IMR-90 (cell line): Measurements from ENCODE around the gene ARSA. TPM values are rescaled to one million over a fixed set of nuclear protein-coding genes. Genes with fewer than 3 reads are reported as not detected.

Experiments
- ATAC-seq: fragments of 200-7000 bp; cut with Tn5 transposase; 2 replicates; pipeline ENCODE4 v1.9.1; 2020; ENCODE audit warnings: low read depth, mild to moderate bottlenecking, moderate library complexity
- BruUV-seq: library from RNA; stranded (reverse); fragments of 400-500 nt; replicated peaks from 2 replicates; lab custom pipeline; 2021; lab: Mats Ljungman, UMichigan
- CTCF ChIA-PET: fragments of 300-600 bp; formaldehyde crosslinking; extraction: SDS; loops from one replicate; lab custom pipeline; 2021; ENCODE audit warnings: antibody characterized with exemption; lab: Yijun Ruan, JAX
- POLR2A ChIA-PET: fragments of 300-600 bp; sonication (Branson Sonifier 250); formaldehyde crosslinking; loops from one replicate; lab custom pipeline; 2022; ENCODE audit warnings: antibody characterized with exemption; ENCODE audit not compliant: unreplicated experiment; lab: Charles Lee
- DNase-seq: peaks from one replicate; pipeline ENCODE4 v3.0.0; 2013
- H2AFZ ChIP-seq: replicated peaks from 2 replicates; pipeline ENCODE3; 2013; ENCODE audit warnings: low read length, mild to moderate bottlenecking; ENCODE audit not compliant: poor library complexity
- H2AK5ac ChIP-seq: 2 replicates; pipeline ENCODE4 v1.6.1; 2013; ENCODE audit warnings: low read depth, low read length, inconsistent platforms
- H2AK9ac ChIP-seq: replicated peaks from 2 replicates; pipeline ENCODE3; 2013; ENCODE audit warnings: mild to moderate bottlenecking, low read depth, low read length, moderate library complexity; ENCODE audit not compliant: poor library complexity
- H2BK120ac ChIP-seq: 2 replicates; pipeline ENCODE4 v1.6.1; 2013; ENCODE audit warnings: low read depth, low read length, inconsistent platforms
- H2BK15ac ChIP-seq: 3 replicates; pipeline ENCODE4 v1.6.1; 2013; ENCODE audit warnings: low read depth, low read length, inconsistent platforms
- H2BK20ac ChIP-seq: 2 replicates; pipeline ENCODE4 v1.6.1; 2013; ENCODE audit warnings: low read depth, mild to moderate bottlenecking, inconsistent platforms, low read length, moderate library complexity
- H2BK5ac ChIP-seq: 2 replicates; pipeline ENCODE4 v1.6.1; 2013; ENCODE audit warnings: mild to moderate bottlenecking, low read depth, low read length, inconsistent platforms; ENCODE audit not compliant: poor library complexity, severe bottlenecking
- H3K14ac ChIP-seq: replicated peaks from 2 replicates; pipeline ENCODE4 v1.6.1; 2013; ENCODE audit warnings: low read depth, low read length, inconsistent platforms
- H3K18ac ChIP-seq: 2 replicates; pipeline ENCODE4 v1.6.1; 2013; ENCODE audit warnings: low read depth, low read length, control low read depth
- H3K23ac ChIP-seq: 2 replicates; pipeline ENCODE4 v1.6.1; 2013; ENCODE audit warnings: low read depth, low read length, inconsistent platforms
- H3K27ac ChIP-seq: 2 replicates; pipeline ENCODE4 v1.5.1; 2013; ENCODE audit warnings: mild to moderate bottlenecking, control low read depth, low read length; ENCODE audit not compliant: insufficient read depth
- H3K27me3 ChIP-seq: 2 replicates; pipeline ENCODE4 v1.6.1; 2013; ENCODE audit warnings: low read length; ENCODE audit not compliant: control insufficient read depth, insufficient read depth
- H3K36me3 ChIP-seq: 2 replicates; pipeline ENCODE4 v1.6.1; 2013; ENCODE audit warnings: low read length, mixed read lengths; ENCODE audit not compliant: control insufficient read depth, insufficient read depth
- H3K4ac ChIP-seq: 2 replicates; pipeline ENCODE4 v1.6.1; 2013; ENCODE audit warnings: low read depth, low read length, inconsistent platforms
- H3K4me1 ChIP-seq: 2 replicates; pipeline ENCODE4 v1.6.1; 2013; ENCODE audit warnings: low read length, mixed read lengths; ENCODE audit not compliant: control insufficient read depth, insufficient read depth
- H3K4me2 ChIP-seq: 2 replicates; pipeline ENCODE4 v1.6.1; 2013; ENCODE audit warnings: low read depth, mild to moderate bottlenecking, control low read depth, low read length, moderate library complexity
- H3K4me3 ChIP-seq: 2 replicates; pipeline ENCODE4 v1.5.1; 2013; ENCODE audit warnings: low read depth, mild to moderate bottlenecking, control low read depth, low read length, moderate library complexity; ENCODE audit not compliant: insufficient read depth
- H3K56ac ChIP-seq: 2 replicates; pipeline ENCODE4 v1.6.1; 2013; ENCODE audit warnings: low read length, inconsistent platforms; ENCODE audit not compliant: insufficient read depth; ENCODE audit errors: extremely low read depth
- H3K79me1 ChIP-seq, 2 experiments: 2 replicates each; pipeline ENCODE4 v1.6.1; 2013; ENCODE audit warnings: low read length in 2 of 2, inconsistent platforms in 1 of 2, low read depth in 1 of 2
- H3K9ac ChIP-seq: 2 replicates; pipeline ENCODE4 v1.6.1; 2013; ENCODE audit warnings: low read depth, low read length, control low read depth
- H3K9me1 ChIP-seq: 2 replicates; pipeline ENCODE4 v1.6.1; 2013; ENCODE audit warnings: low read length, inconsistent platforms; ENCODE audit not compliant: insufficient read depth
- H3K9me3 ChIP-seq: 2 replicates; pipeline ENCODE4 v1.6.1; 2013; ENCODE audit warnings: low read length; ENCODE audit not compliant: control insufficient read depth, insufficient read depth
- H4K20me1 ChIP-seq: 2 replicates; pipeline ENCODE4 v1.6.1; 2013; ENCODE audit warnings: low read length, inconsistent platforms; ENCODE audit not compliant: insufficient read depth
- H4K5ac ChIP-seq: 2 replicates; pipeline ENCODE4 v1.6.1; 2013; ENCODE audit warnings: mild to moderate bottlenecking, low read depth, low read length, control low read depth
- H4K8ac ChIP-seq, 2 experiments: 2 replicates each; pipeline ENCODE4 v1.6.1; 2013; ENCODE audit warnings: low read depth in 2 of 2, low read length in 2 of 2, control low read depth in 1 of 2, inconsistent platforms in 1 of 2
- H4K91ac ChIP-seq: 2 replicates; pipeline ENCODE4 v1.6.1; 2013; ENCODE audit warnings: low read depth, low read length, inconsistent platforms; ENCODE audit not compliant: insufficient read depth
- CEBPB ChIP-seq: IDR thresholded peaks from 2 replicates; pipeline ENCODE4 v1.6.1; 2012; ENCODE audit warnings: low read depth, low read length, improper control_type of control experiment
- CHD1 ChIP-seq: IDR thresholded peaks from 2 replicates; pipeline ENCODE4 v1.6.1; 2012; ENCODE audit warnings: low read depth, low read length, improper control_type of control experiment
- MAFK ChIP-seq: IDR thresholded peaks from 2 replicates; pipeline ENCODE4 v1.6.1; 2012; ENCODE audit warnings: low read depth, low read length, improper control_type of control experiment
- POLR2A ChIP-seq: IDR thresholded peaks from 2 replicates; pipeline ENCODE4 v1.6.1; 2012; ENCODE audit warnings: mild to moderate bottlenecking, low read depth, low read length
- RAD21 ChIP-seq: IDR thresholded peaks from 2 replicates; pipeline ENCODE4 v1.6.1; 2012; ENCODE audit warnings: low read length, improper control_type of control experiment
- RFX5 ChIP-seq: IDR thresholded peaks from 2 replicates; pipeline ENCODE4 v1.8.0; 2012; ENCODE audit warnings: low read depth, mild to moderate bottlenecking, low read length, moderate library complexity
- SMC3 ChIP-seq: fragments of 150-350 bp; IDR thresholded peaks from 2 replicates; pipeline ENCODE4 v1.6.1; 2016; ENCODE audit warnings: low read depth, mild to moderate bottlenecking, antibody characterized with exemption, low read length, moderate library complexity
- USF2 ChIP-seq: fragments of 150-350 bp; IDR thresholded peaks from 2 replicates; pipeline ENCODE4 v1.6.1; 2017; ENCODE audit warnings: mild to moderate bottlenecking, antibody characterized with exemption, low read length, low read depth
- WGBS, 2 experiments: methylation state at CpG; one replicate each; pipeline versions ENCODE4 v1.1.5 to v1.1.7; 2013; ENCODE audit warnings: missing lambda C conversion rate in 2 of 2; ENCODE audit not compliant: insufficient read length in 1 of 2; ENCODE audit errors: extremely low coverage in 2 of 2; 5-methylcytosine and 5-hydroxymethylcytosine counted together
- dilution Hi-C: fragments of 300-500 bp; cut with HindIII; formaldehyde crosslinking; loops from one replicate; pipeline ENCODE4 v1.14.3; 2018; ENCODE audit warnings: low sequenced_read_pairs; ENCODE audit not compliant: unreplicated experiment
- in situ Hi-C: fragments of 300-500 bp; cut with MboI; formaldehyde crosslinking; loops from 3 replicates; pipeline ENCODE4 v1.14.3; 2019; ENCODE audit warnings: low sequenced_read_pairs, inconsistent platforms, mixed read lengths
- intact Hi-C: fragments of 100-400 bp; cut with micrococcal nuclease; formaldehyde crosslinking; loops from 2 replicates; pipeline ENCODE4 v1.10.0; 2022
- polyA plus RNA-seq, 3 experiments: library from polyadenylated mRNA; depleted of rRNA; stranded (reverse); fragments of >200 nt; gene quantifications; 2 replicates each; pipeline ENCODE4 v1.2.3, GENCODE V29; 2012; ENCODE audit warnings: low replicate concordance in 1 of 3
- total RNA-seq: library from RNA; depleted of rRNA; stranded (reverse); fragments of >200 nt; gene quantifications from 2 replicates; pipeline ENCODE4 v1.2.3, GENCODE V29; 2012

ARSA gene
- total and polyA plus RNA-seq, 2 of the 4 experiments (the other 2 are of a cell fraction): 3.4 to 24.2 TPM

- BruUV-seq: no TSS peak
- Histone ChIP-seq H4K8ac (no peak overlapping the region), H3K56ac (no peak overlapping the region), H2AK9ac (no peak overlapping the region), H3K4me3 (no peak overlapping the region), H3K27me3 (peaks cover 54% of the 10 kb centered on the region), H3K4me1 (no peaks in the 10 kb centered on the region; the same call in 1 of the 2 replicates), H3K79me1 (no peaks in the 10 kb centered on the region), H2BK15ac (no peak overlapping the region), H3K36me3 (no peaks in the 10 kb centered on the region), H3K14ac (no peak overlapping the region), H4K91ac (no peak overlapping the region), H3K9ac (no peak overlapping the region), H3K4ac (no peak overlapping the region), H3K9me3 (no peaks in the 10 kb centered on the region; the same call in 1 of the 2 replicates), H2BK5ac (no peak overlapping the region), H4K5ac (no peak overlapping the region), H2AK5ac (no peak overlapping the region), H3K23ac (no peak overlapping the region), H3K18ac (no peak overlapping the region), H4K20me1 (no peaks in the 10 kb centered on the region; the same call in 1 of the 2 replicates), H3K4me2 (no peak overlapping the region), H3K9me1 (peaks cover 8% of the 10 kb centered on the region), H2BK120ac (no peak overlapping the region), H3K27ac (no peak overlapping the region), H2BK20ac (no peak overlapping the region), H2AFZ (no peak overlapping the region)
- dilution Hi-C loops: no loop called here
- no peak for DNase-seq
- WGBS, 2 experiments: 82% methylated on average over 4 of the region's 8 CpGs; no CpG with 5 or more reads in 1 of the 2 experiments
- ChIA-PET CTCF (no interaction called here), POLR2A (no interaction called here)
- intact Hi-C loops: no loop called here
- in situ Hi-C loops: no loop called here
- ATAC-seq: no peak
- TF ChIP-seq MAFK (no peak), RFX5 (no peak), USF2 (no peak), SMC3 (no peak), RAD21 (no peak), POLR2A (no peak), CHD1 (no peak), CEBPB (no peak)
Measured at GRCh38 chr22:50672041-50672440, 44.1 kb upstream of the ARSA start.
